HG03558 (cell line): Measurements from ENCODE around the gene TNFAIP8L3.
"Not testable (repeated sequence)": the region's sequence is repeated elsewhere in the genome, so short reads cannot be mapped to it uniquely, and the experiment has no call there.

ENCODE experiments used
- ATAC-seq: cut with Tn5 transposase; IDR thresholded peaks from one replicate; pipeline ENCODE4 v1.9.1; 2021; ENCODE audit warnings: moderate number of reproducible peaks; ENCODE audit not compliant: unreplicated experiment; ENCODE audit errors: extremely low read depth

The TNFAIP8L3 gene

GRCh38 chr15:51094606-51095569 lies at the start of gene TNFAIP8L3:
Gene TNFAIP8L3, minus strand, starts transcription at chr15:51094906. Its CDS starts 311 bp downstream, at chr15:51094595.
- ATAC-seq, result no peak

- no peak for ATAC-seq
Measured at GRCh38 chr15:51144021-51144532, 49.4 kb upstream of the TNFAIP8L3 start.

- not testable (repeated sequence) for ATAC-seq
Measured at GRCh38 chr15:51140347-51140746, 45.6 kb upstream of the TNFAIP8L3 start.

GRCh38 chr15:51139091-51139490 lies 44.4 kb upstream of the TNFAIP8L3 start:
- ATAC-seq, result no peak

GRCh38 chr15:51137880-51138430 lies 43.2 kb upstream of the TNFAIP8L3 start:
- no peak for ATAC-seq

- ATAC-seq, result no peak
Measured at GRCh38 chr15:51137024-51137423, 42.3 kb upstream of the TNFAIP8L3 start.

- ATAC-seq, result no peak
Measured at GRCh38 chr15:51135276-51135675, 40.6 kb upstream of the TNFAIP8L3 start.

- ATAC-seq, result no peak
Measured at GRCh38 chr15:51134416-51135199, 39.9 kb upstream of the TNFAIP8L3 start.

GRCh38 chr15:51133140-51133765 lies 38.5 kb upstream of the TNFAIP8L3 start:
- ATAC-seq, result no peak

GRCh38 chr15:51132384-51133139 lies 37.9 kb upstream of the TNFAIP8L3 start:
- no peak for ATAC-seq

GRCh38 chr15:51131596-51132290 lies 37.0 kb upstream of the TNFAIP8L3 start:
- ATAC-seq, result no peak

- no peak for ATAC-seq
Measured at GRCh38 chr15:51130344-51130743, 35.6 kb upstream of the TNFAIP8L3 start.

- ATAC-seq, result no peak
Measured at GRCh38 chr15:51129535-51130188, 35.0 kb upstream of the TNFAIP8L3 start.

GRCh38 chr15:51128701-51129100 lies 34.0 kb upstream of the TNFAIP8L3 start:
- ATAC-seq, result no peak

- no peak for ATAC-seq
Measured at GRCh38 chr15:51126842-51127241, 32.1 kb upstream of the TNFAIP8L3 start.

- ATAC-seq, result not testable (repeated sequence)
Measured at GRCh38 chr15:51123002-51123401, 28.3 kb upstream of the TNFAIP8L3 start.

GRCh38 chr15:51121631-51122225 lies 27.0 kb upstream of the TNFAIP8L3 start:
- ATAC-seq, result no peak

GRCh38 chr15:51121118-51121517 lies 26.4 kb upstream of the TNFAIP8L3 start:
- no peak for ATAC-seq
